Spleen (tissue), 11 donors: ENCODE measurements around the gene PCDHGA9. TPM values are rescaled to one million over a fixed set of nuclear protein-coding genes. Genes with fewer than 3 reads are reported as not detected.

ENCODE experiments used
- DNase-seq: peaks from one replicate; pipeline ENCODE4 v3.0.0-alpha.2; 2020
- H3K27ac ChIP-seq, 8 donors: fragments of 200-600 bp; sonication (generic) in 7 of 8; 1 replicate in 4 of 8; 2 replicates in 4 of 8; pipeline versions ENCODE4 v1.5.0 to v1.8.0; 2016 to 2021; ENCODE audit warnings: inconsistent platforms in 4 of 8, mild to moderate bottlenecking in 4 of 8, moderate library complexity in 1 of 8
- H3K27me3 ChIP-seq, 7 donors: fragments of 200-600 bp; sonication (generic) in 6 of 7; replicated peaks in 1 of 7; 1 replicate in 4 of 7; 2 replicates in 3 of 7; pipeline versions ENCODE4 v1.5.0 to v1.8.0; 2016 to 2021; ENCODE audit warnings: inconsistent platforms in 3 of 7, mild to moderate bottlenecking in 1 of 7
- H3K36me3 ChIP-seq, 6 donors: fragments of 200-600 bp; sonication (generic) in 5 of 6; 1 replicate in 4 of 6; 2 replicates in 2 of 6; pipeline versions ENCODE4 v1.5.0 to v1.8.0; 2016 to 2021; ENCODE audit warnings: inconsistent platforms in 2 of 6
- H3K4me1 ChIP-seq, 6 donors: fragments of 200-600 bp; sonication (generic) in 5 of 6; 1 replicate in 3 of 6; 2 replicates in 3 of 6; pipeline versions ENCODE4 v1.5.0 to v1.8.0; 2016 to 2021; ENCODE audit warnings: inconsistent platforms in 3 of 6
- H3K4me3 ChIP-seq, 8 donors: fragments of 200-600 bp; sonication (generic) in 7 of 8; 1 replicate in 4 of 8; 2 replicates in 4 of 8; pipeline versions ENCODE4 v1.5.0 to v1.8.0; 2016 to 2021; ENCODE audit warnings: inconsistent platforms in 4 of 8, mild to moderate bottlenecking in 4 of 8, moderate library complexity in 2 of 8
- H3K9me3 ChIP-seq, 8 donors: fragments of 200-600 bp; sonication (generic) in 7 of 8; 1 replicate in 4 of 8; 2 replicates in 4 of 8; pipeline versions ENCODE4 v1.5.0 to v1.8.0; 2016 to 2021; ENCODE audit warnings: inconsistent platforms in 4 of 8
- CTCF ChIP-seq, 11 experiments: fragments of 200-600 bp in 7 of 11; fragments of 450-650 bp in 4 of 11; sonication (generic) in 4 of 11; IDR thresholded peaks in 8 of 11; conservative IDR thresholded peaks in 3 of 11; 1 replicate in 7 of 11; 2 replicates in 4 of 11; pipeline versions ENCODE4 v1.4.0 to v1.8.0; 2016 to 2021; ENCODE audit warnings: antibody characterized with exemption in 11 of 11, inconsistent platforms in 4 of 11, mild to moderate bottlenecking in 1 of 11
- POLR2A ChIP-seq, 3 donors: fragments of 450-650 bp; IDR thresholded peaks; one replicate each; pipeline ENCODE4 v1.5.1; 2017; ENCODE audit warnings: antibody characterized with exemption in 3 of 3, mild to moderate bottlenecking in 1 of 3
- POLR2AphosphoS5 ChIP-seq, 3 donors: sonication (generic); formaldehyde crosslinking; IDR thresholded peaks; one replicate each; pipeline ENCODE4 v1.5.1; 2017; ENCODE audit warnings: antibody characterized with exemption in 3 of 3
- WGBS, 5 donors: extraction: QIAGEN DNeasy Blood & Tissue Kit in 3 of 5; methylation state at CpG; one replicate each; pipeline versions ENCODE4 v1.1.5 to v1.1.7; 2013 to 2018; 5-methylcytosine and 5-hydroxymethylcytosine counted together
- intact Hi-C: fragments of 100-400 bp; cut with DNase I; formaldehyde crosslinking; loops from one replicate; pipeline ENCODE4 v1.15.0; 2023; ENCODE audit warnings: low total_unique reads
- polyA plus RNA-seq, 3 donors: library from polyadenylated mRNA; stranded (reverse); fragments of 200-250 nt; gene quantifications; one replicate each; pipeline ENCODE4 v1.2.1, GENCODE V29; 2013
- total RNA-seq, 7 donors: library from RNA; depleted of rRNA in 3 of 7; stranded (reverse); fragments of >200 nt in 3 of 7; fragmentation: NEBNext Ultra II Directional in 4 of 7; extraction: Animal tissue kit (Norgen Biotek cat#: 25700) in 4 of 7; gene quantifications; one replicate each; pipeline versions ENCODE4 v1.1.0 to v1.2.1, GENCODE V29; 2016 to 2021
- donor health status: healthy with polysubstance abuse.
- donor health status: DM: no; HTN: no; CAD: no; lungs with moderate emphysema.
- donor health status: DM: no; HTN: no; CAD: no.
- donor health status: Bipolar disorder and iron deficiency.
- donor health status: healthy.
- donor health status: DM: no; HTN: no; CAD: no.
- donor health status: DM: yes; HTN: yes; CAD: no.

The PCDHGA9 gene
- total and polyA plus RNA-seq, 10 donors, result 0.11 to 9.6 (median 4.3) TPM; not detected in 1

- Histone ChIP-seq H3K4me1 (peaks cover 0 to 12% (median 0%) of the 10 kb centered on the region in 6 donors), H3K9me3 (peaks cover 2 to 100% (median 100%) of the 10 kb centered on the region in 8 donors), H3K4me3 (no peak overlapping the region), H3K27me3 (peaks cover 0 to 89% (median 35%) of the 10 kb centered on the region in 7 donors), H3K27ac (no peak overlapping the region), H3K36me3 (peaks cover 0 to 13% (median 0%) of the 10 kb centered on the region in 6 donors)
- no peak for DNase-seq
- intact Hi-C loops, result no loop called here
- 26 to 45% (median 30%) methylated on average over 29 to 42 of the region's 42 CpGs for whole genome bisulfite sequencing, 5 donors
- TF ChIP-seq POLR2A (IDR thresholded peaks at IDR 0.05) (no peak), POLR2AphosphoS5 (IDR thresholded peaks at IDR 0.05) (no peak), CTCF (IDR thresholded peaks at IDR 0.05 in 8 of 11, conservative IDR thresholded peaks at IDR 0.05 in 3 of 11) (no peak)
Measured at GRCh38 chr5:141422742-141423291, 20.2 kb downstream of the PCDHGA9 start.

DNA sequence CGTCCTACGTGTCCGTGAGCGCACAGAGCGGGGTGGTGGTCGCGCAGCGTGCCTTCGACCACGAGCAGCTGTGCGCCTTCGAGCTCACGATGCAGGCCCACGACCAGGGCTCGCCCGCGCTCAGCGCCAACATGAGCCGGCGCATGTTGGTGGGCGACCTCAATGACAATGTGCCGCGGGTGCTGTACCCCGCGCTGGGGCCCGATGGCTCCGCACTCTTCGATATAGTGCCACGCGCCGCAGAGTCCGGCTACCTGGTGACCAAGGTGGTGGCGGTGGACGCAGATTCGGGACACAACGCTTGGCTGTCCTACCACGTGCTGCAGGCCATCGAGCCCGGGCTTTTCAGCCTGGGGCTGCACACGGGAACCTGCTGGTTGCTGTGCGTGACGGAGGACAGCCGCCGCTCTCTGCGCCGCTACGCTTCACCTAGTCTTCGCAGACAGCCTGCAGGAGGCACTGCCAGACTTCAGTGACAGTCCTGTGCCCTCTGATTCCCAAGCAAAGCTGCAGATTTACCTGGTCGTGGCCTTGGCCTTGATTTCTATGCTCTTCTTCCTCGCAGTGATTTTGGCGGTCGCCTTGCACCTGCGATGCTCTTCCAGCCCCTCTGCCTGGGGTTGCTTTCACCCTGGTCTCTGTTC, 25.3 kb downstream of the PCDHGA9 start:
- peaks cover 0 to 100% (median 98%) of the 10 kb centered on the region in 8 donors for H3K9me3 ChIP-seq
- H3K27ac ChIP-seq, result no peak overlapping the region
- WGBS, 5 donors, result 33 to 63% (median 55%) methylated on average over 18 to 53 of the region's 53 CpGs
- no peak for DNase-seq
- H3K36me3 ChIP-seq, result peaks cover 0 to 8% (median 0%) of the 10 kb centered on the region in 6 donors
- H3K27me3 ChIP-seq, result peaks cover 0 to 88% (median 14%) of the 10 kb centered on the region in 7 donors
- TF ChIP-seq POLR2A (IDR thresholded peaks at IDR 0.05), result no peak
- no peak for TF ChIP-seq CTCF (IDR thresholded peaks at IDR 0.05 in 8 of 11, conservative IDR thresholded peaks at IDR 0.05 in 3 of 11)
- no peak for TF ChIP-seq POLR2AphosphoS5 (IDR thresholded peaks at IDR 0.05)
- intact Hi-C loops, result no loop called here
- no peak overlapping the region for H3K4me3 ChIP-seq
- peaks cover 0 to 19% (median 0%) of the 10 kb centered on the region in 6 donors for H3K4me1 ChIP-seq

DNA sequence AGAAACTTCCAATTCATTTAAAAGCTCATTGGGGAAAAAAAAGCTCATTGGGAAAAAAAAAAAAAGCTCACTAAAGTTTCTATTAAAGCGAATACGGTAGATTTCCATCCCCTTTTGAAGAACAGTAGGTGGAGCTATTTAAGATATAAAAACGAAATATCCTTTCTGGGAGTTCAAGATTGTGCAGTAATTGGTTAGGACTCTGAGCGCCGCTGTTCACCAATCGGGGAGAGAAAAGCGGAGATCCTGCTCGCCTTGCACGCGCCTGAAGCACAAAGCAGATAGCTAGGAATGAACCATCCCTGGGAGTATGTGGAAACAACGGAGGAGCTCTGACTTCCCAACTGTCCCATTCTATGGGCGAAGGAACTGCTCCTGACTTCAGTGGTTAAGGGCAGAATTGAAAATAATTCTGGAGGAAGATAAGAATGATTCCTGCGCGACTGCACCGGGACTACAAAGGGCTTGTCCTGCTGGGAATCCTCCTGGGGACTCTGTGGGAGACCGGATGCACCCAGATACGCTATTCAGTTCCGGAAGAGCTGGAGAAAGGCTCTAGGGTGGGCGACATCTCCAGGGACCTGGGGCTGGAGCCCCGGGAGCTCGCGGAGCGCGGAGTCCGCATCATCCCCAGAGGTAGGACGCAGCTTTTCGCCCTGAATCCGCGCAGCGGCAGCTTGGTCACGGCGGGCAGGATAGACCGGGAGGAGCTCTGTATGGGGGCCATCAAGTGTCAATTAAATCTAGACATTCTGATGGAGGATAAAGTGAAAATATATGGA, 27.9 kb downstream of the PCDHGA9 start, which contains the start of gene PCDHGA12:
Gene PCDHGA12, plus strand, starts transcription at position 176 of the 782 bp plus-strand sequence. Its CDS starts 253 bp downstream, at position 429.
- WGBS, 5 donors, result 10 to 26% (median 12%) methylated on average over 33 of the region's 33 CpGs
- peaks cover 0 to 19% (median 0%) of the 10 kb centered on the region in 6 donors for H3K4me1 ChIP-seq
- DNase-seq, result no peak
- H3K36me3 ChIP-seq, result peaks cover 0 to 8% (median 0%) of the 10 kb centered on the region in 6 donors
- H3K27ac ChIP-seq, result peak within 1 kb of the TSS in 1 of 8 donors; percentile 23
- peaks cover 0 to 87% (median 14%) of the 10 kb centered on the region in 7 donors for H3K27me3 ChIP-seq
- H3K9me3 ChIP-seq, result peaks cover 0 to 100% (median 98%) of the 10 kb centered on the region in 8 donors
- TF ChIP-seq POLR2A (IDR thresholded peaks at IDR 0.05), result no peak
- no peak for TF ChIP-seq POLR2AphosphoS5 (IDR thresholded peaks at IDR 0.05)
- TF ChIP-seq CTCF (IDR thresholded peaks at IDR 0.05 in 8 of 11, conservative IDR thresholded peaks at IDR 0.05 in 3 of 11), result peak in 9 of 11 experiments; percentile 19 to 50 (median 37)
- peak within 1 kb of the TSS in 7 of 8 donors; percentile 6 to 58 (median 29) for H3K4me3 ChIP-seq
- intact Hi-C loops, result no loop called here
